HG03103 (cell line): ENCODE measurements around the gene IL18R1.
A peak's percentile ranks its signal among the peaks of the same experiment; 100 is the strongest.

ENCODE experiments used
- ATAC-seq: cut with Tn5 transposase; IDR thresholded peaks from one replicate; pipeline ENCODE4 v1.9.1; 2021; ENCODE audit warnings: low read depth; ENCODE audit not compliant: unreplicated experiment

IL18R1 gene

GRCh38 chr2:102344397-102344796 lies 11.2 kb upstream of the IL18R1 start:
- no peak for ATAC-seq

- no peak for ATAC-seq
Measured at GRCh38 chr2:102345329-102345920, 10.2 kb upstream of the IL18R1 start.

- ATAC-seq: no peak
Measured at GRCh38 chr2:102346381-102347130, 9.0 kb upstream of the IL18R1 start.

- ATAC-seq: no peak
Measured at GRCh38 chr2:102350137-102350793, 5.3 kb upstream of the IL18R1 start.

GRCh38 chr2:102356381-102356712 lies 751 bp downstream of the IL18R1 start:
- no peak for ATAC-seq

GRCh38 chr2:102356741-102357140 lies 1.1 kb downstream of the IL18R1 start:
- ATAC-seq: no peak

GRCh38 chr2:102357937-102358336 lies 2.3 kb downstream of the IL18R1 start:
- ATAC-seq: no peak

GRCh38 chr2:102358496-102358895 lies 2.9 kb downstream of the IL18R1 start:
- ATAC-seq: no peak

GRCh38 chr2:102359527-102359926 lies 3.9 kb downstream of the IL18R1 start:
- ATAC-seq: no peak

- no peak for ATAC-seq
Measured at GRCh38 chr2:102361632-102362241, 6.1 kb downstream of the IL18R1 start.

- no peak for ATAC-seq
Measured at GRCh38 chr2:102365763-102366162, 10.2 kb downstream of the IL18R1 start.

- peak; percentile 59 for ATAC-seq
Measured at GRCh38 chr2:102366406-102367112, 11.0 kb downstream of the IL18R1 start.

GRCh38 chr2:102367331-102367971 lies 11.9 kb downstream of the IL18R1 start:
- ATAC-seq: peak; percentile 61

- ATAC-seq: no peak
Measured at GRCh38 chr2:102368461-102369109, 13.0 kb downstream of the IL18R1 start.

- no peak for ATAC-seq
Measured at GRCh38 chr2:102369866-102370265, 14.3 kb downstream of the IL18R1 start.

GRCh38 chr2:102376052-102376591 lies 20.5 kb downstream of the IL18R1 start:
- ATAC-seq: no peak

GRCh38 chr2:102383722-102384121 lies 28.1 kb downstream of the IL18R1 start:
- ATAC-seq: no peak

GRCh38 chr2:102385522-102385921 lies 29.9 kb downstream of the IL18R1 start:
- ATAC-seq: no peak

- no peak for ATAC-seq
Measured at GRCh38 chr2:102386004-102386403, 30.4 kb downstream of the IL18R1 start.
